Activated T-helper 17 cell treated with anti-CD3 and anti-CD28 coated beads, Interleukin-2, amount 50 U/mL, for 72 hours (primary cell): Measurements from ENCODE around the gene MAN2B1. TPM values are rescaled to one million over a fixed set of nuclear protein-coding genes. Genes with fewer than 3 reads are reported as not detected.

ENCODE experiments used
- ATAC-seq: fragments of 150-1000 bp; cut with Tn5 transposase; replicated peaks from 2 replicates; pipeline ENCODE4 v1.10.0; 2021; ENCODE audit warnings: mild to moderate bottlenecking, moderate library complexity
- H3K27ac Mint-ChIP-seq: one replicate; pipeline ENCODE4 v1.8.0; 2022; ENCODE audit warnings: mixed read lengths
- H3K27me3 Mint-ChIP-seq: one replicate; pipeline ENCODE4 v1.8.0; 2022; ENCODE audit warnings: mixed read lengths
- H3K36me3 Mint-ChIP-seq: one replicate; pipeline ENCODE4 v1.8.0; 2022; ENCODE audit warnings: low read depth, mild to moderate bottlenecking, mixed read lengths
- H3K4me1 Mint-ChIP-seq: one replicate; pipeline ENCODE4 v1.8.0; 2022; ENCODE audit warnings: mixed read lengths
- H3K4me3 Mint-ChIP-seq: one replicate; pipeline ENCODE4 v1.8.0; 2022; ENCODE audit warnings: mild to moderate bottlenecking, mixed read lengths
- H3K9me3 Mint-ChIP-seq: one replicate; pipeline ENCODE4 v1.8.0; 2022; ENCODE audit warnings: mixed read lengths
- total RNA-seq, 2 donors: library from RNA; stranded (reverse); gene quantifications; one replicate each; pipeline ENCODE4 v1.2.3, GENCODE V29; 2022

The MAN2B1 gene
- total RNA-seq, 2 donors from 2014 or later, result 199 to 247 TPM

- H3K9me3 Mint-ChIP-seq, result no peaks in the 10 kb centered on the region
- H3K36me3 Mint-ChIP-seq, result peaks cover 97% of the 10 kb centered on the region
- peak overlapping the region; percentile 66 for H3K27ac Mint-ChIP-seq
- no peak overlapping the region for H3K4me3 Mint-ChIP-seq
- no peak for ATAC-seq
- no peaks in the 10 kb centered on the region for H3K27me3 Mint-ChIP-seq
- H3K4me1 Mint-ChIP-seq, result peaks cover 18% of the 10 kb centered on the region
Observed at GRCh38 chr19:12676928-12677327, 10.4 kb upstream of the MAN2B1 start.

GRCh38 chr19:12676384-12676792, 9.8 kb upstream of the MAN2B1 start:
- no peaks in the 10 kb centered on the region for H3K9me3 Mint-ChIP-seq
- no peak overlapping the region for H3K4me3 Mint-ChIP-seq
- H3K27me3 Mint-ChIP-seq, result no peaks in the 10 kb centered on the region
- peaks cover 20% of the 10 kb centered on the region for H3K4me1 Mint-ChIP-seq
- H3K27ac Mint-ChIP-seq, result peak overlapping the region; percentile 66
- peaks cover 97% of the 10 kb centered on the region for H3K36me3 Mint-ChIP-seq
- ATAC-seq, result peak; percentile 42

- H3K27ac Mint-ChIP-seq, result peak overlapping the region; percentile 66
- no peak for ATAC-seq
- no peaks in the 10 kb centered on the region for H3K9me3 Mint-ChIP-seq
- H3K4me1 Mint-ChIP-seq, result peaks cover 18% of the 10 kb centered on the region
- no peaks in the 10 kb centered on the region for H3K27me3 Mint-ChIP-seq
- H3K4me3 Mint-ChIP-seq, result no peak overlapping the region
- peaks cover 95% of the 10 kb centered on the region for H3K36me3 Mint-ChIP-seq
Observed at GRCh38 chr19:12675940-12676339, 9.4 kb upstream of the MAN2B1 start.

- Mint-ChIP-seq H3K27ac (no peak overlapping the region), H3K36me3 (peaks cover 95% of the 10 kb centered on the region), H3K27me3 (no peaks in the 10 kb centered on the region)
Observed at GRCh38 chr19:12675399-12675798, 8.9 kb upstream of the MAN2B1 start.

GRCh38 chr19:12672744-12673143, 6.2 kb upstream of the MAN2B1 start:
- Mint-ChIP-seq H3K9me3 (no peaks in the 10 kb centered on the region), H3K36me3 (peaks cover 96% of the 10 kb centered on the region), H3K27me3 (no peaks in the 10 kb centered on the region), H3K4me3 (no peak overlapping the region), H3K27ac (no peak overlapping the region), H3K4me1 (peaks cover 16% of the 10 kb centered on the region)
- ATAC-seq, result no peak

More at GRCh38 chr19:12675399-12675798, 8.9 kb upstream of the MAN2B1 start:
- Mint-ChIP-seq H3K4me1 (peaks cover 16% of the 10 kb centered on the region), H3K9me3 (no peaks in the 10 kb centered on the region), H3K4me3 (no peak overlapping the region)
- no peak for ATAC-seq

GRCh38 chr19:12670159-12670928, 3.8 kb upstream of the MAN2B1 start:
- Mint-ChIP-seq H3K9me3 (no peaks in the 10 kb centered on the region), H3K4me3 (peak overlapping the region; percentile 92), H3K27ac (peak overlapping the region; percentile 99), H3K4me1 (peaks cover 6% of the 10 kb centered on the region), H3K36me3 (peaks cover 96% of the 10 kb centered on the region), H3K27me3 (no peaks in the 10 kb centered on the region)
- ATAC-seq, result no peak

- Mint-ChIP-seq H3K9me3 (no peaks in the 10 kb centered on the region), H3K36me3 (peaks cover 96% of the 10 kb centered on the region), H3K4me1 (peaks cover 6% of the 10 kb centered on the region), H3K27ac (peak overlapping the region; percentile 99), H3K4me3 (peak overlapping the region; percentile 92), H3K27me3 (no peaks in the 10 kb centered on the region)
- peak; percentile 30 for ATAC-seq
Observed at GRCh38 chr19:12669270-12670158, 3.0 kb upstream of the MAN2B1 start.

GRCh38 chr19:12668932-12669269, 2.4 kb upstream of the MAN2B1 start:
- ATAC-seq, result peak; percentile 18
- H3K36me3 Mint-ChIP-seq, result peaks cover 96% of the 10 kb centered on the region
- H3K27ac Mint-ChIP-seq, result peak overlapping the region; percentile 99
- H3K4me3 Mint-ChIP-seq, result peak overlapping the region; percentile 92
- peaks cover 6% of the 10 kb centered on the region for H3K4me1 Mint-ChIP-seq
- H3K9me3 Mint-ChIP-seq, result no peaks in the 10 kb centered on the region
- no peaks in the 10 kb centered on the region for H3K27me3 Mint-ChIP-seq

GRCh38 chr19:12668346-12668745, 1.8 kb upstream of the MAN2B1 start:
- Mint-ChIP-seq H3K9me3 (no peaks in the 10 kb centered on the region), H3K4me1 (peaks cover 6% of the 10 kb centered on the region), H3K36me3 (peaks cover 96% of the 10 kb centered on the region), H3K27me3 (no peaks in the 10 kb centered on the region), H3K27ac (peak overlapping the region; percentile 99), H3K4me3 (peak overlapping the region; percentile 92)
- ATAC-seq, result no peak

- no peak for ATAC-seq
- Mint-ChIP-seq H3K36me3 (peaks cover 96% of the 10 kb centered on the region), H3K9me3 (no peaks in the 10 kb centered on the region), H3K27ac (peak overlapping the region; percentile 99), H3K27me3 (no peaks in the 10 kb centered on the region), H3K4me3 (peak overlapping the region; percentile 92), H3K4me1 (peaks cover 6% of the 10 kb centered on the region)
Observed at GRCh38 chr19:12667731-12668302, 1.3 kb upstream of the MAN2B1 start.

GRCh38 chr19:12665671-12666264, 774 bp downstream of the MAN2B1 start:
- Mint-ChIP-seq H3K9me3 (no peaks in the 10 kb centered on the region), H3K36me3 (peaks cover 98% of the 10 kb centered on the region), H3K4me3 (peak overlapping the region; percentile 92), H3K27me3 (no peaks in the 10 kb centered on the region), H3K27ac (peak overlapping the region; percentile 90), H3K4me1 (no peaks in the 10 kb centered on the region)
- ATAC-seq, result peak; percentile 37

- H3K36me3 Mint-ChIP-seq, result peaks cover 98% of the 10 kb centered on the region
- H3K27ac Mint-ChIP-seq, result peak overlapping the region; percentile 90
- peak overlapping the region; percentile 92 for H3K4me3 Mint-ChIP-seq
- no peaks in the 10 kb centered on the region for H3K27me3 Mint-ChIP-seq
- no peaks in the 10 kb centered on the region for H3K4me1 Mint-ChIP-seq
- peak; percentile 25 for ATAC-seq
- no peaks in the 10 kb centered on the region for H3K9me3 Mint-ChIP-seq
Observed at GRCh38 chr19:12665281-12665573, 1.3 kb downstream of the MAN2B1 start.

GRCh38 chr19:12664406-12665280, 1.9 kb downstream of the MAN2B1 start:
- H3K27me3 Mint-ChIP-seq, result no peaks in the 10 kb centered on the region
- no peaks in the 10 kb centered on the region for H3K9me3 Mint-ChIP-seq
- peak overlapping the region; percentile 90 for H3K27ac Mint-ChIP-seq
- no peaks in the 10 kb centered on the region for H3K4me1 Mint-ChIP-seq
- H3K36me3 Mint-ChIP-seq, result peaks cover 98% of the 10 kb centered on the region
- ATAC-seq, result no peak
- peak overlapping the region; percentile 92 for H3K4me3 Mint-ChIP-seq

- no peak overlapping the region for H3K27ac Mint-ChIP-seq
- H3K4me1 Mint-ChIP-seq, result no peaks in the 10 kb centered on the region
- H3K36me3 Mint-ChIP-seq, result peaks cover 98% of the 10 kb centered on the region
- no peak for ATAC-seq
- no peaks in the 10 kb centered on the region for H3K27me3 Mint-ChIP-seq
- no peak overlapping the region for H3K4me3 Mint-ChIP-seq
- no peaks in the 10 kb centered on the region for H3K9me3 Mint-ChIP-seq
Observed at GRCh38 chr19:12660980-12661379, 5.6 kb downstream of the MAN2B1 start.
